ENCODE data around the gene NR6A1.

DNA sequence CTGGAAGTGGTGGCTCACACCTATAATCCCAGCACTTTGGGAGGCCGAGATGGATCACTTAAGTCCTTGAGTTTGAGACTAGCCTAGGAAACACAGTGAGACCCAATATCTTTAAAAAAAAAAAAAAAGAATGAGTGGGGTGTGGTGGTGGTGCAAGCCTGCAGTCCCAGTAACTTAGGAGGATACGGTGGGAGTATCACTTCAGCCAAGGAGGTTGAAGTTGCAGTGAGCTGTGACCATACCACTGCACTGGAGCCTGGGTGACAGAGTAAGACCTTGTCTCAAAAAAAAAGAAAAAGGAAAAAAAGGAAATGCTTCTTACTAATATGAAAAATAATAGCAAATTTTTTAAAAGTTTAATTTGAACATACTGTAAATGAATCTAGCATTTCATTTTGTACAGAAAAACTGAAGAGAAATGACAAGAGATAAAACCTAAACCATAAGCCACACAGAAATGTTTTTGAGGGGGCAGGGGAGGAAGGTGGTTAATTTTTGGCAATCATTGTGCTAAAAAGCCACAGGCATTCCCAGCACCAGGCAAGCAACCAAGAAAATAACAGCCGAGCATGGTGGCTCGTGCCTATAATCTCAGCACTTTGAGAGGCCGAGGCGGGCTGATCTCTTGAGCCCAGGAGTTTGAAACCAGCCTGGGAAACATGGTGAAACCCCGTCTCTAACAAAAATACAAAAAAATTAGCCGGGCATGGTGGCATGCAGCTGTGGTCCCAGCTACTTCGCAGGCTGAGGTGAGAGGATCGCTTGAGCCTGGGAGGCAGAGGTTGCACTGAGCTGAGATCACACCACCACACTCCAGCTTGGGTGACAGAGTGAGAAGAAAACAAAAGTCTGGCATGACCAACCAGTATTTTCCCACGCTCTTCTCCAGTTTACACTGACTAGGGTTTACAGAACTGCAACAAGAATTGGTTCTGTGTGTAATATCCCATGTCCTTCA lies 149.5 kb downstream of the NR6A1 start:
- TF ChIP-seq SUZ12 (IDR thresholded peaks at IDR 0.05; ENCODE audit: extremely low read depth, insufficient read depth, insufficient read length) (no peak), YY1 (IDR thresholded peaks at IDR 0.05; ENCODE audit: insufficient read depth, insufficient read length) (no peak)
